Tibial nerve (tissue), 4 donors: ENCODE measurements around the gene MLLT10.

ENCODE experiments used
- EP300 ChIP-seq, 2 donors: sonication (generic); formaldehyde crosslinking; IDR thresholded peaks; one replicate each; pipeline ENCODE4 v1.6.1; 2017; ENCODE audit warnings: antibody characterized with exemption in 2 of 2, mild to moderate bottlenecking in 1 of 2
- POLR2A ChIP-seq, 2 donors: fragments of 450-650 bp; IDR thresholded peaks; one replicate each; pipeline ENCODE4 v1.6.1; 2017; ENCODE audit warnings: antibody characterized with exemption in 2 of 2, mild to moderate bottlenecking in 2 of 2, moderate library complexity in 2 of 2
- TF ChIP-seq, protein P1 (sequence below), 5 experiments: fragments of 200-600 bp in 3 of 5; fragments of 450-650 bp in 2 of 5; sonication (generic) in 3 of 5; IDR thresholded peaks; one replicate each; pipeline ENCODE4 v1.5.1; 2016 to 2019; ENCODE audit warnings: antibody characterized with exemption in 5 of 5, mild to moderate bottlenecking in 3 of 5, moderate library complexity in 2 of 5

DNA sequence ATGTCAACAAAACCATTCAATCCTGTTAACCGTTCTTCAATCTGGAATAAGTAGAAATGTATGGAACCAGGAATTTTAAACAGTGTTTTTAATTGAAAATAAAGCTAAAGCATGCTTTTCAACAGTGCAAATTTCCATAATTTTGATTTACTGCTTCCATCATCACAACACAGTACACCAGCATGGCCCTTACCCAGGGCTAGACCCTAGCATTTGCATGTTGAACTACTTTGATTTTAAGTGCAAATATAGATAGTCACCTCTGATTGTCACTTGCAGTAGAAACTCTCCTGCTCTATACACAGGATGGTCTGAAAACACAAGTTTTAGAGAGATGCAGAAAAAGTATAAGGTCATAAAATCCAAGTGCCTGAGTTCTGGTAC is 20.6 kb upstream of the MLLT10 start:
- TF ChIP-seq, protein P1, sequence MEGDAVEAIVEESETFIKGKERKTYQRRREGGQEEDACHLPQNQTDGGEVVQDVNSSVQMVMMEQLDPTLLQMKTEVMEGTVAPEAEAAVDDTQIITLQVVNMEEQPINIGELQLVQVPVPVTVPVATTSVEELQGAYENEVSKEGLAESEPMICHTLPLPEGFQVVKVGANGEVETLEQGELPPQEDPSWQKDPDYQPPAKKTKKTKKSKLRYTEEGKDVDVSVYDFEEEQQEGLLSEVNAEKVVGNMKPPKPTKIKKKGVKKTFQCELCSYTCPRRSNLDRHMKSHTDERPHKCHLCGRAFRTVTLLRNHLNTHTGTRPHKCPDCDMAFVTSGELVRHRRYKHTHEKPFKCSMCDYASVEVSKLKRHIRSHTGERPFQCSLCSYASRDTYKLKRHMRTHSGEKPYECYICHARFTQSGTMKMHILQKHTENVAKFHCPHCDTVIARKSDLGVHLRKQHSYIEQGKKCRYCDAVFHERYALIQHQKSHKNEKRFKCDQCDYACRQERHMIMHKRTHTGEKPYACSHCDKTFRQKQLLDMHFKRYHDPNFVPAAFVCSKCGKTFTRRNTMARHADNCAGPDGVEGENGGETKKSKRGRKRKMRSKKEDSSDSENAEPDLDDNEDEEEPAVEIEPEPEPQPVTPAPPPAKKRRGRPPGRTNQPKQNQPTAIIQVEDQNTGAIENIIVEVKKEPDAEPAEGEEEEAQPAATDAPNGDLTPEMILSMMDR (IDR thresholded peaks at IDR 0.05) = no peak
- TF ChIP-seq POLR2A (IDR thresholded peaks at IDR 0.05) (no peak), EP300 (IDR thresholded peaks at IDR 0.05) (no peak)
